Loucy (cell line): ENCODE data around the gene CERS6.

Experiments used
- H2AFZ ChIP-seq: fragments of 200-600 bp; sonication (generic); 2 replicates; pipeline ENCODE4 v1.6.0; 2016; ENCODE audit warnings: antibody characterized with exemption, mild to moderate bottlenecking, low read length, moderate library complexity
- H3F3A ChIP-seq: fragments of 200-600 bp; 2 replicates; pipeline ENCODE4 v1.6.0; 2016; ENCODE audit warnings: antibody characterized with exemption, low read depth, mild to moderate bottlenecking
- H3K27me3 ChIP-seq: fragments of 200-600 bp; sonication (generic); 2 replicates; pipeline ENCODE4 v1.6.1; 2014; ENCODE audit warnings: low read length, mild to moderate bottlenecking; ENCODE audit not compliant: insufficient read depth, poor library complexity, severe bottlenecking
- H3K36me3 ChIP-seq: fragments of 200-600 bp; sonication (generic); 2 replicates; pipeline ENCODE4 v1.6.1; 2016; ENCODE audit warnings: low read length; ENCODE audit not compliant: insufficient read depth
- H3K4me1 ChIP-seq: fragments of 200-600 bp; sonication (generic); 2 replicates; pipeline ENCODE4 v1.5.1; 2014; ENCODE audit warnings: low read length, mild to moderate bottlenecking; ENCODE audit not compliant: insufficient read depth, poor library complexity, severe bottlenecking
- H3K4me2 ChIP-seq: fragments of 200-600 bp; sonication (generic); 2 replicates; pipeline ENCODE4 v1.6.0; 2014; ENCODE audit warnings: antibody characterized with exemption, low read length, low read depth, mild to moderate bottlenecking; ENCODE audit not compliant: poor library complexity, severe bottlenecking
- H3K4me3 ChIP-seq: fragments of 200-600 bp; sonication (generic); 2 replicates; pipeline ENCODE4 v1.5.1; 2014; ENCODE audit warnings: low read length, mild to moderate bottlenecking, mixed read lengths; ENCODE audit not compliant: poor library complexity, severe bottlenecking
- H3K79me2 ChIP-seq: fragments of 200-600 bp; sonication (generic); 2 replicates; pipeline ENCODE4 v1.6.1; 2014; ENCODE audit warnings: low read length; ENCODE audit not compliant: insufficient read depth
- H3K9ac ChIP-seq: fragments of 200-600 bp; sonication (generic); 2 replicates; pipeline ENCODE4 v1.6.0; 2014; ENCODE audit warnings: mild to moderate bottlenecking, low read depth, low read length, moderate library complexity; ENCODE audit not compliant: poor library complexity, severe bottlenecking
- H3K9me2 ChIP-seq: fragments of 200-600 bp; sonication (generic); replicated peaks from 2 replicates; pipeline ENCODE4 v1.6.1; 2016; ENCODE audit warnings: low read depth, low read length, mixed read lengths
- H3K9me3 ChIP-seq: fragments of 200-600 bp; sonication (generic); 2 replicates; pipeline ENCODE4 v1.6.1; 2014; ENCODE audit warnings: mild to moderate bottlenecking, antibody characterized with exemption, low read length, low read depth; ENCODE audit not compliant: insufficient read depth
- H4K20me1 ChIP-seq: fragments of 200-600 bp; sonication (generic); 2 replicates; pipeline ENCODE4 v1.6.0; 2014; ENCODE audit warnings: antibody characterized with exemption, low read length, mild to moderate bottlenecking; ENCODE audit not compliant: insufficient read depth, poor library complexity, severe bottlenecking
- EZH2phosphoT487 ChIP-seq: fragments of 200-600 bp; IDR thresholded peaks from 2 replicates; pipeline ENCODE4 v1.6.1; 2018; ENCODE audit warnings: antibody characterized with exemption, mild to moderate bottlenecking, moderate library complexity, borderline replicate concordance
- TF ChIP-seq, protein P1 (sequence below): fragments of 200-600 bp; sonication (generic); conservative IDR thresholded peaks from 2 replicates; pipeline ENCODE4 v1.5.1; 2014; ENCODE audit warnings: mild to moderate bottlenecking, antibody characterized with exemption, low read length

Gene CERS6

DNA sequence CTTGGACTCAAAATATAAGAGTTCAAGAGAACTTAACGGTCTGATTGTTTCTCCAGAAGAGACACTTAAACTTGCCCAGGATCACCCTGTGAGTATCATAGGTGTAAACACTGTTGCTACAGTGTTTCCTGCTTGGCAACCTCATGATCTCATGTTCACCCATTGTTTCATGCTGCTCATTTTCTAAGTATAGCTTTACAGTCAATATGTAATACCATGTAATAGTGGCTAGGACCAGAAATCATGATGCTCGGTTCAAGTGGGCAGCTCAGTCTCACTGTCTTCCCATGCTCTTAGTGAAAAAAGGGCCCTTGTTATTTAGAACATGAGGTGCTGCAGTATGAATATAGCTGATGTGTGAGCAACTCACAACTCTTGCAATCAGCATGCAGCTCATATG, 157.5 kb downstream of the CERS6 start:
- Histone ChIP-seq H3K4me3 (no peak overlapping the region), H3K9ac (no peak overlapping the region), H3K79me2 (no peaks in the 10 kb centered on the region; the same call in 1 of the 2 replicates), H3K9me3 (no peaks in the 10 kb centered on the region), H3K27me3 (no peaks in the 10 kb centered on the region), H3K9me2 (no peaks in the 10 kb centered on the region), H2AFZ (no peak overlapping the region), H3K4me2 (no peak overlapping the region), H3F3A (no peaks in the 10 kb centered on the region), H3K36me3 (no peaks in the 10 kb centered on the region), H3K4me1 (peaks cover 8% of the 10 kb centered on the region), H4K20me1 (no peaks in the 10 kb centered on the region)
- TF ChIP-seq, protein P1, sequence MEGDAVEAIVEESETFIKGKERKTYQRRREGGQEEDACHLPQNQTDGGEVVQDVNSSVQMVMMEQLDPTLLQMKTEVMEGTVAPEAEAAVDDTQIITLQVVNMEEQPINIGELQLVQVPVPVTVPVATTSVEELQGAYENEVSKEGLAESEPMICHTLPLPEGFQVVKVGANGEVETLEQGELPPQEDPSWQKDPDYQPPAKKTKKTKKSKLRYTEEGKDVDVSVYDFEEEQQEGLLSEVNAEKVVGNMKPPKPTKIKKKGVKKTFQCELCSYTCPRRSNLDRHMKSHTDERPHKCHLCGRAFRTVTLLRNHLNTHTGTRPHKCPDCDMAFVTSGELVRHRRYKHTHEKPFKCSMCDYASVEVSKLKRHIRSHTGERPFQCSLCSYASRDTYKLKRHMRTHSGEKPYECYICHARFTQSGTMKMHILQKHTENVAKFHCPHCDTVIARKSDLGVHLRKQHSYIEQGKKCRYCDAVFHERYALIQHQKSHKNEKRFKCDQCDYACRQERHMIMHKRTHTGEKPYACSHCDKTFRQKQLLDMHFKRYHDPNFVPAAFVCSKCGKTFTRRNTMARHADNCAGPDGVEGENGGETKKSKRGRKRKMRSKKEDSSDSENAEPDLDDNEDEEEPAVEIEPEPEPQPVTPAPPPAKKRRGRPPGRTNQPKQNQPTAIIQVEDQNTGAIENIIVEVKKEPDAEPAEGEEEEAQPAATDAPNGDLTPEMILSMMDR = no peak
- no peak for TF ChIP-seq EZH2phosphoT487

- no peaks in the 10 kb centered on the region for H3K9me2 ChIP-seq
- no peak overlapping the region for H2AFZ ChIP-seq
- no peak for TF ChIP-seq EZH2phosphoT487
- TF ChIP-seq, protein P1 = peak; percentile 64
- no peaks in the 10 kb centered on the region for H3F3A ChIP-seq
- no peak overlapping the region for H3K4me3 ChIP-seq
- no peaks in the 10 kb centered on the region for H3K27me3 ChIP-seq
- H3K9me3 ChIP-seq = no peaks in the 10 kb centered on the region
- no peaks in the 10 kb centered on the region; the same call in 1 of the 2 replicates for H3K79me2 ChIP-seq
- no peaks in the 10 kb centered on the region for H4K20me1 ChIP-seq
- no peak overlapping the region for H3K4me2 ChIP-seq
- no peak overlapping the region for H3K9ac ChIP-seq
- H3K36me3 ChIP-seq = no peaks in the 10 kb centered on the region
- peaks cover 8% of the 10 kb centered on the region for H3K4me1 ChIP-seq
Measured at GRCh38 chr2:168614172-168615018, 158.3 kb downstream of the CERS6 start.

DNA sequence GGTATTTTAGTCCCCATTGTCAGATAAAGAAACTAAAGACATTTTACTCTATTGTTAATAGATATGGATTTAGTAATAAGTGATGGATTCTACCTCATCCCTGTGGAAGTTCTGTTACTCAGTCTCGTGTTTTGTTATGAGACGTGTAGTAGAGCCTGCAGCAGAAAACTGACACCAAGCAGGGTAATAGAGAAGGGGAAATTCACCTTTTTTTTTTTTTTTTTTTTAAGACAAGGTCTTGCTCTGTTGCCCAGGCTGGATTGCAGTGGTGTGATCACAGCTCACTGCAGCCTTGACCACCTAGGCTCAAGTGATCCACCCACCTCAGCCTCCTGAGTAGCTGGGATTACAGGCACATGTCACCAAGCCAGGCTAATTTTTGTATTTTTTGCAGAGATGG, 164.5 kb downstream of the CERS6 start:
- H3K9me2 ChIP-seq = no peaks in the 10 kb centered on the region
- no peaks in the 10 kb centered on the region for H3K9me3 ChIP-seq
- H2AFZ ChIP-seq = no peak overlapping the region
- H3K9ac ChIP-seq = no peak overlapping the region
- no peaks in the 10 kb centered on the region for H3K79me2 ChIP-seq
- H3K4me3 ChIP-seq = no peak overlapping the region
- no peaks in the 10 kb centered on the region for H3K27me3 ChIP-seq
- no peaks in the 10 kb centered on the region for H4K20me1 ChIP-seq
- no peak overlapping the region for H3K4me2 ChIP-seq
- no peaks in the 10 kb centered on the region for H3F3A ChIP-seq
- H3K4me1 ChIP-seq = peaks cover 3% of the 10 kb centered on the region
- H3K36me3 ChIP-seq = no peaks in the 10 kb centered on the region
- TF ChIP-seq EZH2phosphoT487 = no peak
- TF ChIP-seq, protein P1 = no peak
